Stimulated activated CD8-positive, alpha-beta memory T cell treated with anti-CD3 and anti-CD28 coated beads, Interleukin-15, amount 100 ng/mL, for 1 hour (primary cell): ENCODE results near the gene PARP1.
"Not testable (repeated sequence)": the region's sequence is repeated elsewhere in the genome, so short reads cannot be mapped to it uniquely, and the experiment has no call there.

Experiments
- DNase-seq: peaks from one replicate; pipeline ENCODE4 v3.0.0-alpha.2; 2020; ENCODE audit warnings: low read depth

The PARP1 gene

DNA sequence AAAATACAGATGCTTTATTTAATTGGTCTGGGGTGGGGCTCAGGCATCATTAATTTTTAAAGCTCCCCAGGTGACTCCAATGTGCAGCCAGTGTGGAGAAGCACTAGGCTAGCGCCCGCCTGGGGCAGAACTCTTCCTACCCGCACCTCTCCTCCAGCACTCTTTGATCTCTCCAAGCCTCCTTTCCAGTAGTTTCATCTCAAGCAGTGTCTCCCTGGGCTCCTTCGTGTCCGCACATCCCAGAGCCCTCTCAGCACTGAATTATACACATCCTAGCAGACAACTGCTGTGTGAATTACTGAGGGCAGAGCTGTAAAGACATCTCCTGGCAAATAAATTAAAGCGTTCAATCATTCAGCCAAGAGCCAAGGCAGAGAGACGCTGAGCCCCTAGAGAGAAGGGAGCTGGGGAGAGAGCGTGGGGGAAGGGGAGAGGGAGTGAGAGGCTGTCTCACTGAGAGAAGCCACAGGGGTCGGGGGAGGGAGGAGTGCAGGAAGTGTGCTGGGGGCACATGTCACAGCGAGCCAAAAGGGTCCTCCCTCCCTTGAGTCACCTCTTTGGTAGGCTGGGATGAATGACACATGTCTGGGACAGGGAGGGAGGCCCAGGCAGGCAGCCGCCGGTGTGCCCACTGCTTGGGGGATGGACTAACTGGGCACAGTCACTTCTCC lies 21.0 kb upstream of the PARP1 start:
- DNase-seq = no peak

DNA sequence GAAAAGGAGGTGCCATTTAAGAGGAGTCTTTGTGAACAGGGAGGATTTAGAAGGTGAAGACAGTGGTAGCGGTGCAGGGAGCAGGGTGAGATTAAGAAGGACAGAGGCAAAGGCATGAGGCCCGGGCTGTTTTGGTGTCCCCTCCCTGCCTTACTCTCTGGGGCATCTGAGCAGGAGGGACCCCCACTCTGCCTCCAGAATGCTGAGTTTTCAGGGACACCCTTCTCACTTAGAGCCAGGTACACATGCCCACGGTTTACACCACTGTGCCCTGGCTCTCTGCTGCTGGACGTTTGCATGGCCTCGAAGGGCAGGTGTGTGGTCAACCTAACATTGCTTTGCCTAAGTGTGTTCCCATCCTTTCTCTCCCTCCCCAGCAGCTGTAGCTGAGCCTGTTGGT lies 20.5 kb upstream of the PARP1 start:
- DNase-seq = no peak

DNA sequence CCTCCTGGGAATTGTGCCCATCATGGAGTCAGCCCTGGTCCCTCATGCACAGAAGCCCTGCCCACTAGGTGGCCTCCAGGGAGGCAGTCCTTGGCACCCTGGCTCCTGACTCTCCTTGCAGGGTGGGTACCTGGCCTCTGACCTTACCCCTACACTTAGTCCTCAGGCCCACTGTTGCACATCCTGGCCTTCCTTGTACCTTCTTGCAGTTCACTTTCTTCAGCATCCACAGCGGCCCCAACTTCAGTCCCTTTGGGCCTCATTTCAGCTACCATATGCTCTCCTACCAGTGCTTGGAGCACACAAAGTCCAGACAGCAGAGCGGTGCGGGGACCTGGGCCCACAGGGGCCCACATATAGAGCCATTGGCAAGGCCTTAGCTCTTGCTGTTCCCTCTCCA lies 19.2 kb upstream of the PARP1 start:
- no peak for DNase-seq

DNA sequence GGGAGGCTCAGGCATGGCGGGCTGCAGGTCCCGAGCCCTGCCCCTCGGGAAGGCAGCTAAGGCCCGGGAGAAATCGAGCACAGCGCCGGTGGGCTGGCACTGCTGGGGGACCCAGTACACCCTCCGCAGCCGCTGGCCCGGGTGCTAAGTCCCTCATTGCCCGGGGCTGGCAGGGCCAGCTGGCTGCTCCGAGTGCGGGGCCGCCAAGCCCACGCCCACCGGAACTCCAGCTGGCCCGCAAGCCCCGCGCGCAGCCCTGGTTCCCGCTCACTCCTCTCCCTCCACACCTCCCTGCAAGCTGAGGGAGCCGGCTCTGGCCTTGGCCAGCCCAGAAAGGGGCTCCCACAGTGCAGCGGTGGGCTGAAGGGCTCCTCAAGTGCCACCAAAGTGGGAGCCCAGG lies 18.5 kb upstream of the PARP1 start:
- DNase-seq = not testable (repeated sequence)

DNA sequence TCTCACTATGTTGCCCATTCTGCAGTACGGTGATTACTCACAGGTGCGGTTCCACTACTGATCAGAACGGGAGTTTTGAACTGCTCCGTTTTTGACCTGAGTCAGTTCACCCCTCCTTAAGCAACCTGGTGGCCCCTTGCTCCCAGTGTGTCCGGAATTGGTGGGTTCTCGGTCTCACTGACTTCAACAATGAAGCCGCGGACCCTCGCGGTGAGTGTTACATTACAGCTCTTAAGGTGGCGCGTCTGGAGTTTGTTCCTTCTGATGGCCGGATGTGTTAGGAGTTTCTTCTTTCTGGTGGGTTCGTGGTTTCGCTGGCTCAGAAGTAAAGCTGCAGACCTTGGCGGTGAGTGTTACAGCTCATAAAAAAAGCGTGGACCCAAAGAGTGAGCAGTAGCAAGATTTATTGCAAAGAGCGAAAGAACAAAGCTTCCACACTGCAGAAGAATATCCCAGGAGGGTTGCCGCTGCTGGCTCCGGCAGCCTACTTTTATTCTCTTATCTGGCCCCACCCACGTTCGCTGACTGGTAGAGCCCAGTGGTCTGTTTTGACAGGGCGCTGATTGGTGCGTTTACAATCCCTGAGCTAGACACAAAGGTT lies 17.6 kb upstream of the PARP1 start:
- no peak for DNase-seq

DNA sequence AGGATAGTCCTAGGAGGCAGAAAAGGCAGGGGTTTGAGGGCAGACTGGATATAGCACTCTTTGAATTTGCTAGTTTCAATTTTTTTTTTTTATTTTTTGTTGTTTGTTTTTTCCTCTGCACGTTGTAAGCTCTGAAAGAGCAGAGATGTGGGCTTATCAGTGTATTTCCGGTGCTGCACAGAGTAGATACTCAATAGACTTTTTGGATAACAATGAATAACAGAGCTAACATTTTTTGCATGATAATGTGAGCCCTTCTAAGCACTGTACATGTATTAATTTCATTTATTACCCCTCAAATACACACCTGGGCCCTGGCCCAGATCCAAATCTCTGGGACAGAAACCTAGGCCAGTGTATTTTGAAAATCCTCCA lies 17.1 kb upstream of the PARP1 start:
- DNase-seq = no peak

DNA sequence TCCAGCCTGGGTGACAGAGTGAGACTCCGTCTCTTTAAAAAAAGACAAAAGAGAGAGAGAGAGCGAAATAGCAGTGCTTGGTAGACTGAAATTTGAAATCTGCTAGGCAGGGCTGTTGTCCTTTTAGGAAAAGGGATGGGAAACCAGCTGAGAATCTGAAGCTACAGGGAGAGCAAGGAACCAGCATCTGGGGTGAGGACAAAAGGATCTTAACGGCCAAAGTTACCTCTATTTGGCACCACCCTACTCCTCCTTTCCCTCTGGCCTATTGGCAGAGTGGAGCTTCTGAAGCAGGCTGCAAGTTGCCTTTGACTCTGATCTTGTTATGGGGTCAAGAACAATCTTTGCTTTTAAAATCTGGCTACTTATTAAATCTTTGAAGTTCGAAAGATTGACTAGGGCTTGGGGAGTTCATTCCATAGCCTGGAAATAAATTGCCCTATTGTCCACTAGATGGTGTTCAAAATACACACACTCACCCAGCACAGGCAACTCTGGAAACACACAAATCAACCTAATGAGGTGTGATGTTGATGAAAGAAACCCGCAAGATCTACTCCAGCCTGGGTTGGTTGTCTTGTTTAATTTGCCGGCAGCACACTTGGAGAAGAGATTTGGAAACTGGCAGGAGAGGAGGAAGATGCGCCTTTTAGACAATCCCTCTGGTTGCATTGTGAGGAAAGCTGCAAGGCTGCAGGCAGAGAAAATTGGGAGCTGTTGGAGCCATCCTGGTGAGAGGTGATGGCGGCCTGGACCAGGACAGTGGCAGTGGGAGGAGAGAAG lies 16.5 kb upstream of the PARP1 start:
- no peak for DNase-seq

DNA sequence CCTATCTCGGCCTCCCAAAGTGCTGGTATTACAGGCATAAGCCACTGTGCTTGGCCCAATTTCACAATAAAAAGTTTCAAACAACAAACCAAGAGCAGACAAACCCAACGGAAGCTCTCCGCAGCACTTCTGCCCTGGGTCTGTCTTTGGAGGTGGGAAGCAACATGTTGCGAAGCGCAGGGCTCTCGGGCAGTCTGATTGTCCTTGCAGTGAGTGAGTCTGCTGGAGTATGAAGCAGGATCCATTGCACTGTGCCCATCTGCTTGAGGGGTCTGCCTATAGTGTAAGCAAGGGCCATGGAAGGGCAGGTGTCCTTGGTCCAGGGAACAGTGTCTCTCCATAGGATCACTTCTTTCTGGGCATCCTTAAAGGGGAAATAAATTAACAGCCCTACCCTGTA lies 14.6 kb upstream of the PARP1 start:
- DNase-seq = no peak

DNA sequence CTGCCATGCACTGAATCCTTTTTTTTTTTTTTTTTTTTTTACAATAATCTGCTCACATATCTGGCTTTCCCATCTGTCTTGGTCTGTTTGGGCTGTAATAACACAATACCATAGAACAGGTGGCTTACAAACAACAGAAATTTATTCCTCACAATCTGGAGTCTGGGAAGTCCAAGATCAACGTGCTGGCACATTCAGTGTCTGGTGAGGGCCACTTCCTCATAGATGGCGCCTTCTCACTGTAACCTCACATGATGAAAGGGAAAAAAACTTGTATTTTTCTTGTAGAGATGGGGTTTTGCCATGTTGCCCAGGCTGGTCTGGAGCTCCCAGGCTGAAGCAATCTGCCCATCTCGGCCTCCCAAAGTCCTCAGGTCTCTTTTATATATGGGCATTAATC lies 13.0 kb upstream of the PARP1 start:
- no peak for DNase-seq

DNA sequence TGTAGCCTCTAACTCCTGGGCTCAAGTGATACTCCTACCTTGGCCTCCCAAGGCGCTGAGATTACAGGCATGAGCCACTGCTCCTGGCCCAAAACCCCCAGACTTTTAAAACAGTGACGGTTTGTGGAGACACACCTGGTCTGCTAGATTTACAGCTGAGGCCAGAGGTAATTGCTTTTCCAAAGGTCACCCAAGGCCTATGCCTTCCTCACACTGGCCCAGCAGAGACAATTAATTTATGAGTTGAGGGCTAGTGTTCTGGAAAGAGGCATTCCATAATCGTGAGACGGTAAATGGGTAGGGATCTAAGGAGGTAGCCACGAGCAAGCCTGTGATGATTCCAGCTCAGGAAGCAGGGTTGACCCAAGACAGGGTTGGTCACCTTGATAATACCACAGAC lies 12.4 kb upstream of the PARP1 start:
- no peak for DNase-seq

DNA sequence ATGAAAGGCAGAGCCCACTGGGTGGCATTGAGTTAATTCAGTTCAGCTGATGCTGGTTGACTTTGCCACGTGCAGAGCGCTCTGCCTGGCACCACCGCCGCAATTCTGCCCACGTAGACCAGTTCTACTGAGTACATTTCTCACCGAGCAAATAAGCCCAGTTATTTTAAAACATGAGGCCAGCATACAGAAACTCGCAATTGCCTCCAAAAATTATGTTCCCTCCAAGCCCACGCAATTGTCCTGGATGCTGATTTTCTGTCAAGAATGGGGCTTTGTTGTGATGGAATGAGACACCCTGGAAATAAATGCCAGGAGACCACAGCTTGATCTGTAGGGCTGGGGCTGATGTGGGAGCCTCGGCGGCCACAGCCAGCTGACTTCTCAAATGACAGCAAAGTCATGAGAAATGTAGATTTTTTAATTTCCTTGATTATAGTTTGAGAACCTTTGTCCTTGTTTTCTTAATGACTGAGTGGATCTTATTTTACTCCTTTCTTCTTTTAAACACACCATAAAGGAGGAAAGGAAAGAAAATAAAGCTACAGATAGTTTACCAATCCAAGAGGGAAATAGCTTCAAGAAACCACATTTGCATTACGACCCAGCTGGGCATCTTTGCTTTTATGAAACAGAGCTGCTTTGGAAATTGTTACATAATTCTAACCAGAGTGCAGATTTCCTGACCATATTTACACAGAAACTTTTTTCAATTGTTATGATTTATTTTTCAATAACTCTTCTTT lies 11.6 kb upstream of the PARP1 start:
- DNase-seq = no peak

DNA sequence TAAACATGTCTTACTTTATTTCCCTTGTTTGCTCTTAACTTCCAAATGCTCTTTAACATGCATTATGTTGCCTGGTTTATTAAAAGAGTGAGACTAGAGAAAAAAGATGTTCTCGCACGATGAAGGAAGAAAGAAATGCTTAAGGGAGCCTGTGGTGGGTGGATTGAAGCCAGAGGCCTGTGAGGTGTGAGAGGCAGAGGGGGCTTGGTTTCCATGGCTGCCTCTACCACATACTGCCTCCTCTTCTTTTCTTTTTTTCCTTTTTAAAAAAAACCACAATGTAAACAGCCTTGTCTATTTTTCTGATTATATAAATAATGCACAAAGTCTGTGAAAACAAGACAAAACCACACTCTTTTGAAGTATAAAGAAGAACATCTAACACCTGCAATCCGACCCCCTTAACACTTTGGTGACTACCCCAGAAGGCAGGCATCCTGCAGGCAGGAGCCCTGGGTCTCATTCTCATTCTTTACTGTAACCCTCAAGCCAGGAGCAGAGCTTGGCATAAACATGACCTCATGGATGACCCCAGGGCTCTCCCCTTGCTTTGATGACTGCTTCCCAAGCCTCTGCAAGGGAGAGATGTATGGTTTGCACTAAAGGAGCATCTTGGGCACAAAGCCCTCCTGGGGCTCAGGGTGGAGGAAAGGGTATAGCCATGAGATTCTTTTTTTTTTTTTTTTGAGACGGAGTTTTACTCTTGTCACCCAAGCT lies 10.1 kb upstream of the PARP1 start:
- DNase-seq = no peak

DNA sequence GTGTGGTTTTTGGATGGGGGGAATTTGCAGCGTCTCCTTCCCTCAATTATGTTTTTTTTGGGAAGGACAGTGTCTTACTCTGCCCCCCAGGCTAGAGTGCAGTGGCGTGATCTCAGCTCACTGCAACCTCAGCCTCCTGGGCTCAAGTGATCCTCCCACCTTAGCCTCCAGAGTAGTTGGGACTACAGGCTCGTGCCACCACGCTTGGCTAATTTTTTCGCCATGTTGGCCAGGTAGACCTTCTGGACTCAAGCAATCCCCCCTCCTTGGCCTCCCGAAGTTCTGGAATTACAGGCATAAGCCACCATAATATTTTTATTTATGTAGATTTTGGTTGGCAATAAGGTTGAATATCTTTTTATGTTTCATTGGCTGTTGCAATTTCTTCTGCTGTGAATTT lies 9.5 kb upstream of the PARP1 start:
- DNase-seq = no peak

DNA sequence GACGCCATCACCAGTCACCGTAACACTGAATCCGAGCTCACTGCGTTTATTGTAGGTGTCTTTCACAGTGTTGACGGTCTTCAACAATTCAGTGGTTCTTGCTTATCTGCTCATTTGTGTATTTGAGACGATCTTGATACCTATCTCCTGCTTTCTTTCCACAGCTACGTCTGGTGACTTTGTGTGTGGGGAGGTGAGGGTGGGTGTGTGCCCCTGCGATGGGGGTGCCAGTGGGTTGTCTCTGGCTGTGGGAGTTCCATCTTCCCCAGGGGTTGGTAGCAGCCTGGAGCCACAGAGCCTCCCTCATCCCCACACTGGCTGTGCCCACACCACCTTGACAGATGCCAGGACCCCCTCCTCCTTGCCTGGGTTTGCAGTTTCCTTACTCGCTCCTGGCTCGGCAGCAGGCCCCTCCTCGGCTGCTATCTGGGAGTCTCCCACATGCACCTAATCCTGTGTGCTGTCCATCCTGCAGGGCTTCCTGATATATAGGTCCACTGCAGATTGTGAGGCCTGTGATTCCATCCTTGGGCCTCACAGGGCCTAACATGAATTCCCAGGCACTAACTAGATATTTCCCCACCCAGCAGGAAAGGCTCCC lies 6.3 kb upstream of the PARP1 start:
- no peak for DNase-seq

DNA sequence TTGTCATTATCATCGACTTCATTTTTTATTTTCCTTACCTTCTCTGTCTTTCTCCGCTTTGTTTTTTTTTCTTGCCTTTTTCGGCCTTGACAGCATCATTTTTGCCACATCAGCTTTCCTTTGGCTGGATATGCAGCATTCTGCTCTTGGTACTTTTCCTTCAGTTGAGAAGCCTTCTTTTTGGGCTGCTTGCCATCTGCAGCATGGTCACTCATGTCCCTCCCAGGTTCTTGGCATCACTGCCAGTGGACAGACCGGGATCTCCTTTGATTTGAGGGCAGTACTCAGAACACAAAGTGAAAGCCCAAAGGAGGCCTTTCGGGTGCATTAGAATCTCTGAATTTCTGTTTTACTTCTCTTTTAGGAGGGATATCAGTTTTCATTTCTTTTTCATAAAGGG lies 3.7 kb upstream of the PARP1 start:
- DNase-seq = no peak

DNA sequence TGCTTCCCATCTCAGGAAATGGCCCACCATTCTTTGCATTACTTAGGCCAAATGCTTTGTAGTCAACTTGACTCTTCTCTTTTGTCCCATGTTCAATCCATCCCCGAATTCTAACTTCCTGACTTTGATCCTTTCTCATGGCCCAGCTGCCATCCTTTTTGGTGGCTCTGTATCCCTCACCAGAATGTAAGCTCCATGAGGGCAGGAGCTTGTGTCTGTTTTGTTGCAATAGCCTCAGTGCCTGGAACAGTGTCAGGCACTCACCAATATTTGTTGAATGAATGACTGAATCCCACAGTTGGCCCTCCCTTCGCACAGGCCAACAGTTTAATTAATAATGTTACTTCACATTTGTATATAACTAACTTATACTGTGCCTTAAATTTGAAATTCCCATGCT lies 3.1 kb upstream of the PARP1 start:
- no peak for DNase-seq

DNA sequence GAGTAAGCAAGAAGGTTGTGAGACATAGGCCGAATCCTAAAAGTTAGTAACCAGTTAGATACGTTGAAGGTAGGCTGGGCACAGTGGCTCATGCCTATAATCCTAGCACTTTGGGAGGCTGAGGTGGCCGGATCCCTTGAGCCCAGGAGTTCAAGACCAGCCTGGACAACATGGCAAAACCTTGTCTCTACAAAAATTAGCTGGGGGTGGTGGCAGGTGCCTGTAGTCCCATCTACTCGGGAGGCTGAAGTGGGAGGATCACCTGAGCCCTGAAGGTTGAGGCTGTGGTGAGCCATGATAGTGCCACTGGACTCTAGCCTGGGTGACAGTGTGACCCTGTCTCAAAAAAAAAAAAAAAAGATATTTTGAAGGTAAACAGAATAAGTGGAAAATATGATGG lies 1.5 kb upstream of the PARP1 start:
- DNase-seq = no peak

DNA sequence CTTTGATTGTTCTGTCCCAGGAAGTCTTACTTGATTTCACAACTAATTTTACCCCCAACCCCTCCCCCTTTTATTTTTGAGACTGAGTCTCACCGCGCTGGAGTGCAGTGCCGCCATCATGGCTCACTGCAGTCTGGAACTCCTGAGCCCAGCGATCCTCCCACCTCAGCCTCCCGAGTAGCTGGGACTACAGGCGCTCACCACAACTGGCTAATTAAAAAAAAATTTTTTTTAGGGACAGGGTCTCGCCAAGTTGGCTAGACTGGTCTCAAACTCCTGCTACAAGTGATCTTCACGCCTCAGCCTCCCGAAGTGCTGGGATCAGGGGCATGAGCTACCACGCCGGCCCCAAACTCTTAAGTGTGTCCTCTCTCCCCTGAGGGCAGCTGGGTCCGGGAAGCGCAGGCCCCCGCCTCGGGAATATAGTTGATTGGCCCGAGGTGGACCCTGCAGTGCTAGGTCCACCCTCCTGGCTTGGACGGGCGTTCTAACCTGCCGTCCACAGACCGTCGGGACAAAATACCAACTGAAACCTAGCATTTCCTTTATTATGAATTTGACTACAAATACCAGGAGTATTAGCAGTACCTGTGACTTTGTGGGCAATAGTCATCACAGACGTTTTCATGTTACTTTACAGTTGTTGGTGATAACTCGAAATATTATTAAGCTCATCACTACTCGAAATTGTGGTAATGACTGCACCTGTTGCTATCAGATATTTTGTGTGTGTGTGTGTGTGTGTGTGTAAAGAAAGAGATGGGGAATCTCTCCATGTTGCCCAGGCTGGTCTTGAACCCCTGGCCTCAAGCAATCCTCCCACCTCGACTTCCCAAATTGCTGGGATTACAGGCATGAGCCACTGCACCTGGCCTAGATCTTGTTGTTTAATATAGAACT lies 642 bp upstream of the PARP1 start:
- DNase-seq = no peak

DNA sequence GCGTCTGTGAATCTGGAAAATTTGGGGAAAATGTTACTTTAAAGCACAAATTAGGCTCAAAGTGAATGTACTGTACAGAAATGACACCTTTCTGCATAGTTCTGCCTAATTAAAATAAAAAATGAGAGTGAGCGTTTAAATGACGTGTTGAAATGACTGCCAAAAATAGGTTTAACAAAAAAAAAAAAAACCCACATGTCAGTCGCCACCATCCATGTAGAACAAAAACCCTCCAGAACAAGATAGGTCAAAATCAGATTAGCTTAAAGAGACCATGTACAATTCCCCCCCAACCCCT lies 745 bp downstream of the PARP1 start:
- DNase-seq = no peak

DNA sequence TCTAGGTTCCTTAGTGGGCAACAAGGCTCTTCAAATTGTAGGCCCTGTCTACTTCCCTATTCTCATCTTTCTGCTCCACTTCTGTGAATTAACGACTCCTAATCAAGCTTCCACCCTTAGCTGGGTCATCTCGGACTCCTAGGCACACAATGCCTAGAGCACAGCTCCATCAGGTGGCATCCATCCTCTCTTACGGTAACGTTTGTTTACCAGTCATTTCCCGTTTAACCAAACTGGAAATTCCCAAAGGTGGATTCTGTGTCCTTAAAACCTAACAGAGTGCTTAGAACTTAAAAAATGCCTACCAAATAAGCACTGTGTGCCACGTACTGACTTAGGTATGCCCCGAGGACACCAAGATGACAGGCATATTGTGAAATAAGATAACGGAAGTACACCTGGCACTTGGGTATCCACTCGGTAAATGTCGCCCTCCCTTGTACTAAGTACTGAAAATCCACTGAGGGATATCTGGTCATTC lies 1.5 kb downstream of the PARP1 start:
- DNase-seq = no peak
